GM12878 (cell line): ENCODE results near the gene FNDC3B. TPM values are rescaled to one million over a fixed set of nuclear protein-coding genes. Genes with fewer than 3 reads are reported as not detected.

Source experiments
- ATAC-seq: fragments of 200-7000 bp; cut with Tn5 transposase; 3 replicates; pipeline ENCODE4 v1.9.1; 2020; ENCODE audit warnings: mild to moderate bottlenecking, moderate library complexity
- BruUV-seq: library from RNA; stranded (reverse); fragments of 400-500 nt; replicated peaks from 2 replicates; lab custom pipeline; 2021; lab: Mats Ljungman, UMichigan
- CTCF ChIA-PET: fragments of 300-600 bp; sonication (Branson Sonifier 250); formaldehyde crosslinking; extraction: SDS; loops from one replicate; lab custom pipeline; 2021; ENCODE audit warnings: inconsistent platforms; lab: Yijun Ruan, JAX
- POLR2A ChIA-PET: fragments of 350-600 bp; formaldehyde crosslinking; extraction: SDS; loops from one replicate; lab custom pipeline; 2021; ENCODE audit warnings: inconsistent platforms; lab: Charles Lee
- RAD21 ChIA-PET: fragments of 300-600 bp; sonication (Branson Sonifier 250); formaldehyde crosslinking; loops from one replicate; lab custom pipeline; 2023; ENCODE audit warnings: antibody characterized with exemption; ENCODE audit not compliant: unreplicated experiment; lab: Charles Lee
- SMC1A ChIA-PET: fragments of 300-600 bp; sonication (Branson Sonifier 250); formaldehyde crosslinking; loops from one replicate; lab custom pipeline; 2023; ENCODE audit not compliant: unreplicated experiment, uncharacterized antibody; lab: Charles Lee
- DNase-seq: peaks from one replicate; pipeline ENCODE4 v3.0.0-alpha.2; 2011; ENCODE audit warnings: low read depth, low spot score
- FAIRE-seq: peaks from 3 replicates; lab custom pipeline; 2011; peaks lifted over from hg19 to GRCh38; lab: Jason Lieb, UNC
- H2AFZ ChIP-seq: 2 replicates; pipeline ENCODE4 v1.6.0; 2011; ENCODE audit warnings: low read depth, low read length, control low read depth; ENCODE audit not compliant: control insufficient read depth
- H3K27ac ChIP-seq: 2 replicates; pipeline ENCODE4 v1.5.1; 2011; ENCODE audit warnings: control low read depth; ENCODE audit not compliant: control insufficient read depth, insufficient read depth
- H3K27me3 ChIP-seq, 2 experiments: replicated peaks in 1 of 2; 2 replicates each; pipeline versions ENCODE4 v1.6.0 to v1.6.1; 2011; ENCODE audit warnings: low read length in 1 of 2; ENCODE audit not compliant: control insufficient read depth in 2 of 2, insufficient read depth in 2 of 2
- H3K36me3 ChIP-seq, 2 experiments: 2 replicates each; pipeline ENCODE4 v1.5.1; 2011; ENCODE audit warnings: low read length in 1 of 2; ENCODE audit not compliant: control insufficient read depth in 2 of 2, insufficient read depth in 2 of 2
- H3K4me1 ChIP-seq: 2 replicates; pipeline ENCODE4 v1.6.1; 2011; ENCODE audit warnings: mild to moderate bottlenecking, low read length, moderate library complexity, mixed read lengths; ENCODE audit not compliant: control insufficient read depth, insufficient read depth
- H3K4me2 ChIP-seq: 2 replicates; pipeline ENCODE4 v1.6.0; 2011; ENCODE audit warnings: control low read depth; ENCODE audit not compliant: control insufficient read depth, insufficient read depth
- H3K4me3 ChIP-seq: fragments of 200-600 bp; sonication (generic); 2 replicates; pipeline ENCODE4 v1.5.1; 2016
- H3K79me2 ChIP-seq: 2 replicates; pipeline ENCODE4 v1.6.0; 2011; ENCODE audit warnings: low read length; ENCODE audit not compliant: control insufficient read depth, insufficient read depth
- H3K9ac ChIP-seq: 2 replicates; pipeline ENCODE4 v1.8.0; 2011; ENCODE audit warnings: low read length, control low read depth, mixed read lengths; ENCODE audit not compliant: control insufficient read depth, insufficient read depth
- H3K9me3 ChIP-seq: replicated peaks from 3 replicates; pipeline ENCODE4 v1.5.1; 2011; ENCODE audit warnings: mild to moderate bottlenecking, low read length; ENCODE audit not compliant: control insufficient read depth, insufficient read depth
- H4K20me1 ChIP-seq: 2 replicates; pipeline ENCODE4 v1.6.0; 2011; ENCODE audit not compliant: control insufficient read depth, insufficient read depth
- ATF7 ChIP-seq: fragments of 450-650 bp; IDR thresholded peaks from 2 replicates; pipeline ENCODE4 v1.6.1; 2016; ENCODE audit warnings: low read depth, mild to moderate bottlenecking
- CEBPB ChIP-seq, 2 experiments: fragments of 150-350 bp in 1 of 2; IDR thresholded peaks; 2 replicates each; pipeline ENCODE4 v1.6.1; 2012 to 2014; ENCODE audit warnings: low read depth in 2 of 2, low read length in 2 of 2, borderline replicate concordance in 1 of 2, inconsistent platforms in 1 of 2
- CHD4 ChIP-seq: fragments of 200-600 bp; sonication (generic); IDR thresholded peaks from 2 replicates; pipeline ENCODE4 v1.6.1; 2016; ENCODE audit warnings: mild to moderate bottlenecking
- ELK1 ChIP-seq: IDR thresholded peaks from 2 replicates; pipeline ENCODE4 v1.6.1; 2012; ENCODE audit warnings: low read depth, low read length, improper control_type of control experiment
- ETV6 ChIP-seq, 2 experiments: fragments of 450-650 bp in 1 of 2; IDR thresholded peaks in 1 of 2; conservative IDR thresholded peaks in 1 of 2; 2 replicates each; pipeline ENCODE4 v1.6.1; 2014; ENCODE audit warnings: antibody characterized with exemption in 1 of 2, borderline replicate concordance in 1 of 2, low read depth in 1 of 2, mild to moderate bottlenecking in 1 of 2, moderate library complexity in 1 of 2
- IRF3 ChIP-seq: fragments of 450-650 bp; IDR thresholded peaks from 2 replicates; pipeline ENCODE4 v1.6.1; 2014; ENCODE audit warnings: mild to moderate bottlenecking
- MLLT1 ChIP-seq: fragments of 450-650 bp; IDR thresholded peaks from 2 replicates; pipeline ENCODE4 v1.6.1; 2016; ENCODE audit warnings: mild to moderate bottlenecking
- NR2C1 ChIP-seq: fragments of 450-650 bp; IDR thresholded peaks from 2 replicates; pipeline ENCODE4 v1.6.1; 2017; ENCODE audit warnings: antibody characterized with exemption, mild to moderate bottlenecking, moderate library complexity
- PML ChIP-seq: IDR thresholded peaks from 2 replicates; pipeline ENCODE4 v1.6.1; 2012; ENCODE audit warnings: low read length, inconsistent platforms
- RCOR1 ChIP-seq: conservative IDR thresholded peaks from 2 replicates; pipeline ENCODE4 v1.6.1; 2012; ENCODE audit warnings: low read depth, low read length, improper control_type of control experiment
- SMAD1 ChIP-seq: fragments of 450-650 bp; IDR thresholded peaks from 2 replicates; pipeline ENCODE4 v1.6.1; 2018; ENCODE audit warnings: mild to moderate bottlenecking, low read depth; ENCODE audit not compliant: partially characterized antibody
- SMAD5 ChIP-seq: IDR thresholded peaks from 2 replicates; pipeline ENCODE4 v1.6.1; 2016; ENCODE audit warnings: antibody characterized with exemption, low read depth
- SMARCA5 ChIP-seq: fragments of 450-650 bp; IDR thresholded peaks from 2 replicates; pipeline ENCODE4 v1.6.1; 2017; ENCODE audit warnings: mild to moderate bottlenecking
- SUPT20H ChIP-seq: IDR thresholded peaks from 2 replicates; pipeline ENCODE4 v1.6.1; 2011; ENCODE audit warnings: low read depth, mild to moderate bottlenecking, low read length, moderate library complexity, borderline replicate concordance; ENCODE audit not compliant: control insufficient read depth
- TARDBP ChIP-seq: IDR thresholded peaks from 2 replicates; pipeline ENCODE4 v1.6.1; 2016; ENCODE audit warnings: borderline replicate concordance
- ZBTB4 ChIP-seq: fragments of 450-650 bp; formaldehyde crosslinking; IDR thresholded peaks from 2 replicates; pipeline ENCODE4 v1.4.0; 2022; ENCODE audit warnings: mild to moderate bottlenecking, moderate library complexity
- WGBS: methylation state at CpG from one replicate; pipeline ENCODE4 v1.1.6; 2016; ENCODE audit warnings: low lambda C conversion rate; ENCODE audit not compliant: insufficient replicate concordance, insufficient coverage; ENCODE audit errors: missing lambda C conversion rate; 5-methylcytosine and 5-hydroxymethylcytosine counted together
- in situ Hi-C: fragments of 300-500 bp; cut with MboI; formaldehyde crosslinking; loops from 9 replicates; pipeline ENCODE4 v1.14.3; 2018; ENCODE audit warnings: mixed read lengths
- intact Hi-C: fragments of 100-400 bp; cut with micrococcal nuclease; formaldehyde crosslinking; loops from one replicate; pipeline ENCODE4 v1.14.2; 2022; ENCODE audit not compliant: unreplicated experiment
- polyA plus RNA-seq, 11 experiments: library from polyadenylated mRNA; depleted of rRNA in 4 of 11; unstranded in 6 of 11; stranded (reverse) in 5 of 11; fragments of >200 nt; fragmentation: Nextera tagmentation in 4 of 11; fragmentation: Illumina TruSeq in 1 of 11; extraction: Ambion mirVana in 4 of 11; extraction: Trizol in 1 of 11; gene quantifications; 1 replicate in 1 of 11; 2 replicates in 10 of 11; pipeline versions ENCODE4 v1.2.1 to v1.2.3, GENCODE V29; 2011 to 2016; ENCODE audit warnings: inconsistent platforms in 2 of 11, missing spikeins in 2 of 11, low read depth in 1 of 11
- total RNA-seq, 4 experiments: library from RNA; depleted of rRNA in 3 of 4; stranded (reverse); fragments of >200 nt in 3 of 4; fragmentation: Illumina TruSeq in 1 of 4; extraction: Trizol in 1 of 4; gene quantifications; 2 replicates each; pipeline versions ENCODE4 v1.2.1 to v1.2.3, GENCODE V29; 2013 to 2021

FNDC3B gene
- total and polyA plus RNA-seq, 10 of the 15 experiments (the other 5 are each of a cell fraction or from before 2014, with no cell fraction given), result 7.9 to 35.0 (median 18.5) TPM

GRCh38 chr3:172312711-172313110, 273.3 kb downstream of the FNDC3B start (continued):
- no peak for TF ChIP-seq SUPT20H
- no peak for TF ChIP-seq SMAD5
- TF ChIP-seq CHD4, result no peak
- no peak for TF ChIP-seq MLLT1

GRCh38 chr3:172313671-172314070, 274.3 kb downstream of the FNDC3B start:
- DNase-seq (no peak), FAIRE-seq (no peak), ATAC-seq (no peak)
- RAD21 ChIA-PET, result interaction anchor here (0.8 to 1.5 kb wide), 2 partner anchors 29 to 172 kb away, joined by 3 read pairs; no protein-coding TSS in a partner anchor
- Histone ChIP-seq H3K79me2 (no peaks in the 10 kb centered on the region), H3K9me3 (no peaks in the 10 kb centered on the region), H3K36me3 (peaks cover 4 to 32% of the 10 kb centered on the region in 2 experiments), H2AFZ (no peak overlapping the region), H3K4me2 (no peak overlapping the region), H4K20me1 (no peaks in the 10 kb centered on the region), H3K27me3 (no peaks in the 10 kb centered on the region), H3K9ac (no peak overlapping the region), H3K4me3 (no peak overlapping the region), H3K27ac (no peak overlapping the region), H3K4me1 (peaks cover 10% of the 10 kb centered on the region)
- in situ Hi-C loops (no loop called here), intact Hi-C loops (no loop called here)
- BruUV-seq, result no TSS peak
- CTCF ChIA-PET, result interaction anchor here (1.5 to 2.8 kb wide), 3 partner anchors 17 to 28 kb away, joined by 4 to 9 read pairs (median 7); no protein-coding TSS in a partner anchor
- WGBS, result 65% methylated on average over 3 of the region's 3 CpGs
- SMC1A ChIA-PET, result interaction anchor here (0.6 to 1.1 kb wide), 4 partner anchors 18 to 476 kb away, joined by 3 to 6 read pairs (median 4); no protein-coding TSS in a partner anchor
- POLR2A ChIA-PET, result interaction anchor here (0.6 kb wide), 1 partner anchor 1785 kb away, joined by 3 read pairs; no protein-coding TSS in a partner anchor
- TF ChIP-seq RCOR1, result no peak
- no peak for TF ChIP-seq ATF7
- no peak for TF ChIP-seq IRF3
- no peak for TF ChIP-seq PML
- no peak for TF ChIP-seq NR2C1
- no peak for TF ChIP-seq SMARCA5
- TF ChIP-seq CEBPB (IDR thresholded peaks at IDR 0.05; ENCODE audit: borderline replicate concordance in 1 of 2, low read depth in 2 of 2, low read length in 2 of 2), result no peak
- TF ChIP-seq TARDBP, result no peak
- no peak for TF ChIP-seq SMAD1
- no peak for TF ChIP-seq ELK1
- no peak for TF ChIP-seq SUPT20H
- TF ChIP-seq ZBTB4, result no peak
- no peak for TF ChIP-seq ETV6 (conservative IDR thresholded peaks at IDR 0.05 in 1 of 2, IDR thresholded peaks at IDR 0.05 in 1 of 2; ENCODE audit: borderline replicate concordance in 1 of 2, low read depth in 1 of 2)
